DND-41 (cell line): Measurements from ENCODE around the gene OPRL1.

Experiments used
- CTCF ChIP-seq: IDR thresholded peaks from 2 replicates; pipeline ENCODE4 v1.5.1; 2012; ENCODE audit warnings: borderline replicate concordance, low read length, moderate library complexity, mild to moderate bottlenecking; ENCODE audit not compliant: poor library complexity, severe bottlenecking; ENCODE audit errors: extremely low read depth
- EZH2 ChIP-seq: IDR thresholded peaks from 3 replicates; pipeline ENCODE4 v1.6.1; 2012; ENCODE audit warnings: borderline replicate concordance, low read depth, mild to moderate bottlenecking, moderate library complexity, low read length, inconsistent platforms; ENCODE audit not compliant: severe bottlenecking

- TF ChIP-seq EZH2, result no peak
- no peak for TF ChIP-seq CTCF
Observed at GRCh38 chr20:64044484-64045247, 35.2 kb upstream of the OPRL1 start.
